Suprapubic skin (tissue), 4 donors: ENCODE results near the gene HNF1B. TPM values are rescaled to one million over a fixed set of nuclear protein-coding genes. Genes with fewer than 3 reads are reported as not detected.

Experiments used
- DNase-seq, 2 donors: peaks; one replicate each; pipeline ENCODE4 v3.0.0-alpha.2; 2019; ENCODE audit warnings: low spot score in 2 of 2
- H3K27ac ChIP-seq: fragments of 200-600 bp; sonication (generic); one replicate; pipeline ENCODE4 v1.5.1; 2019
- H3K27me3 ChIP-seq: fragments of 200-600 bp; sonication (generic); one replicate; pipeline ENCODE4 v1.5.1; 2019
- H3K36me3 ChIP-seq: fragments of 200-600 bp; sonication (generic); one replicate; pipeline ENCODE4 v1.5.1; 2019
- H3K4me1 ChIP-seq: fragments of 200-600 bp; sonication (generic); one replicate; pipeline ENCODE4 v1.5.1; 2019
- H3K4me3 ChIP-seq: fragments of 200-600 bp; sonication (generic); one replicate; pipeline ENCODE4 v1.5.1; 2019; ENCODE audit warnings: mild to moderate bottlenecking
- H3K9me3 ChIP-seq: fragments of 200-600 bp; sonication (generic); one replicate; pipeline ENCODE4 v1.5.1; 2019
- CTCF ChIP-seq, 2 donors: fragments of 200-600 bp in 1 of 2; fragments of 450-650 bp in 1 of 2; sonication (generic) in 1 of 2; IDR thresholded peaks; one replicate each; pipeline ENCODE4 v1.5.1; 2016 to 2019; ENCODE audit warnings: antibody characterized with exemption in 2 of 2, mild to moderate bottlenecking in 1 of 2, moderate library complexity in 1 of 2
- EP300 ChIP-seq: sonication (generic); formaldehyde crosslinking; IDR thresholded peaks from one replicate; pipeline ENCODE4 v1.6.1; 2017; ENCODE audit warnings: antibody characterized with exemption
- POLR2A ChIP-seq, 2 donors: fragments of 450-650 bp; IDR thresholded peaks; one replicate each; pipeline ENCODE4 v1.6.1; 2017; ENCODE audit warnings: antibody characterized with exemption in 2 of 2, mild to moderate bottlenecking in 2 of 2, moderate library complexity in 2 of 2
- POLR2AphosphoS5 ChIP-seq, 3 donors: sonication (generic); formaldehyde crosslinking; IDR thresholded peaks; one replicate each; pipeline ENCODE4 v1.6.1; 2017; ENCODE audit warnings: antibody characterized with exemption in 3 of 3
- WGBS: methylation state at CpG from one replicate; pipeline ENCODE4 v1.1.5; 2018; 5-methylcytosine and 5-hydroxymethylcytosine counted together
- total RNA-seq, 4 donors: library from RNA; depleted of rRNA; stranded (reverse); fragments of >200 nt; gene quantifications; one replicate each; pipeline ENCODE4 v1.1.0, GENCODE V29; 2016

Gene HNF1B
- total RNA-seq, 4 donors from 2014 or later: not detected

GRCh38 chr17:37713028-37713431 lies 31.8 kb downstream of the HNF1B start:
- no peaks in the 10 kb centered on the region for H3K9me3 ChIP-seq
- TF ChIP-seq POLR2AphosphoS5 (IDR thresholded peaks at IDR 0.05): no peak
- no peak for TF ChIP-seq POLR2A (IDR thresholded peaks at IDR 0.05)
- TF ChIP-seq CTCF (IDR thresholded peaks at IDR 0.05): no peak
- no peak for TF ChIP-seq EP300
- no peak overlapping the region for H3K27ac ChIP-seq
- 69% methylated on average over 6 of the region's 6 CpGs for WGBS
- no peak for DNase-seq
- no peaks in the 10 kb centered on the region for H3K4me1 ChIP-seq
- no peaks in the 10 kb centered on the region for H3K36me3 ChIP-seq
- H3K27me3 ChIP-seq: peaks cover 66% of the 10 kb centered on the region
- H3K4me3 ChIP-seq: no peak overlapping the region

GRCh38 chr17:37711113-37711512 lies 33.7 kb downstream of the HNF1B start:
- Histone ChIP-seq H3K27ac (no peak overlapping the region), H3K4me1 (no peaks in the 10 kb centered on the region), H3K36me3 (no peaks in the 10 kb centered on the region), H3K4me3 (no peak overlapping the region), H3K27me3 (peaks cover 68% of the 10 kb centered on the region), H3K9me3 (no peaks in the 10 kb centered on the region)
- no peak for DNase-seq
- WGBS: 59% methylated on average over 6 of the region's 6 CpGs
- no peak for TF ChIP-seq POLR2AphosphoS5 (IDR thresholded peaks at IDR 0.05)
- TF ChIP-seq EP300: no peak
- TF ChIP-seq CTCF (IDR thresholded peaks at IDR 0.05): no peak
- no peak for TF ChIP-seq POLR2A (IDR thresholded peaks at IDR 0.05)

GRCh38 chr17:37710344-37710886 lies 34.4 kb downstream of the HNF1B start:
- DNase-seq: no peak
- no peaks in the 10 kb centered on the region for H3K36me3 ChIP-seq
- peaks cover 65% of the 10 kb centered on the region for H3K27me3 ChIP-seq
- H3K9me3 ChIP-seq: no peaks in the 10 kb centered on the region
- 75% methylated on average over 9 of the region's 9 CpGs for WGBS
- H3K27ac ChIP-seq: no peak overlapping the region
- no peaks in the 10 kb centered on the region for H3K4me1 ChIP-seq
- TF ChIP-seq CTCF (IDR thresholded peaks at IDR 0.05) (no peak), POLR2AphosphoS5 (IDR thresholded peaks at IDR 0.05) (no peak), EP300 (no peak), POLR2A (IDR thresholded peaks at IDR 0.05) (no peak)
- no peak overlapping the region for H3K4me3 ChIP-seq

- DNase-seq: no peak
- H3K4me3 ChIP-seq: no peak overlapping the region
- peaks cover 60% of the 10 kb centered on the region for H3K27me3 ChIP-seq
- H3K4me1 ChIP-seq: no peaks in the 10 kb centered on the region
- H3K9me3 ChIP-seq: no peaks in the 10 kb centered on the region
- TF ChIP-seq POLR2A (IDR thresholded peaks at IDR 0.05) (no peak), EP300 (no peak), CTCF (IDR thresholded peaks at IDR 0.05) (no peak), POLR2AphosphoS5 (IDR thresholded peaks at IDR 0.05) (no peak)
- 69% methylated on average over 8 of the region's 8 CpGs for WGBS
- no peaks in the 10 kb centered on the region for H3K36me3 ChIP-seq
- H3K27ac ChIP-seq: no peak overlapping the region
Measured at GRCh38 chr17:37708616-37709212, 36.1 kb downstream of the HNF1B start.

- DNase-seq: no peak
- no peak overlapping the region for H3K27ac ChIP-seq
- WGBS: 76% methylated on average over 7 of the region's 7 CpGs
- no peak overlapping the region for H3K4me3 ChIP-seq
- TF ChIP-seq POLR2A (IDR thresholded peaks at IDR 0.05): no peak
- H3K36me3 ChIP-seq: no peaks in the 10 kb centered on the region
- peaks cover 56% of the 10 kb centered on the region for H3K27me3 ChIP-seq
- no peaks in the 10 kb centered on the region for H3K9me3 ChIP-seq
- no peaks in the 10 kb centered on the region for H3K4me1 ChIP-seq
Measured at GRCh38 chr17:37708008-37708615, 36.7 kb downstream of the HNF1B start.
